Fibroblast of skin of right biceps (primary cell): ENCODE measurements around the gene RHOT2.
"Not testable (repeated sequence)": the region's sequence is repeated elsewhere in the genome, so short reads cannot be mapped to it uniquely, and the experiment has no call there.

Experiments used
- DNase-seq: peaks from one replicate; pipeline ENCODE4 v3.0.0-alpha.2; 2013

Gene RHOT2

DNA sequence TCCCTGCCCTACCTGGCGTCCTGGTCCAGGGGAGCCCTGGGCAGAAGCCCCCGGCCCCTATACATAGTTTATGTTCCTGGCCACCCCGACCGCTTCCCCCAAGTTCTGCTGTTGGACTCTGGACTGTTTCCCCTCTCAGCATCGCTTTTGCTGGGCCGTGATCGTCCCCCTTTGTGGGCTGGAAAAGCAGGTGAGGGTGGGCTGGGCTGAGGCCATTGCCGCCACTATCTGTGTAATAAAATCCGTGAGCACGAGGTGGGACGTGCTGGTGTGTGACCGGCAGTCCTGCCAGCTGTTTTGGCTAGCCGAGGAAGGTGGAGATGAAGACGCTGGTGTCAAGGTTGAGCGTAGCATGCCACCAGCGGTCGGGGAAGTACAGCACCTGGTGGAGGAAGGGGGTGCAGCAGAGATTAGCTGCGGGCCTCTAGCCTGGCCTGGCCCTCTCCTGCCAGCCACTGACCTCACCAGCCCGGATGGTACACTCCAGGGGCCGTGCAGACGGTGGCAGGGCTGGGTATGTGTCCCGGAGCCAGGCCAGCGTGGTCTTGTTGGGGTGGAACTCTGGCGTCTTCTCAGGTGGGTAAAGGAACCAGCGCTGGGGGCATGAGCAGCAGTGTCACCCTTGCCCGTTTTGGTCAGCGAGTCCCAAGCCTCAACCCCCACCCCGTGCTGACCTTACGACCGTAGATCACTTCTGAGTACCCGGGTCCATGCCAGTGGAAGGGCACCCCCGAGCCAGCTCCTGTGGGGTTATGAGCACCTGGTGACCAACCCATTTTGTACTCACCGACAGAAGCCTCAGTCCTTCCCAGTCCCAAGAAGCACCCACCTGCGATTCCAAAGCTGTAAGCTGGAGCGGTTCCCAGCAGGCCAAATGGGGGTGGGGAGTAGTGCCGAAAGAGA lies 14.8 kb downstream of the RHOT2 start:
- DNase-seq, result no peak

GRCh38 chr16:683396-684070 lies 15.6 kb downstream of the RHOT2 start:
- no peak for DNase-seq

- DNase-seq, result peak; percentile 95
These were observed 16.3 kb downstream of the RHOT2 start, which contains the start of gene JMJD8 for GRCh38 chr16:684071-684794. JMJD8 (minus strand) TSS chr16:684334; CDS start chr16:684319, 15 bp downstream.

GRCh38 chr16:684961-685696 lies 17.2 kb downstream of the RHOT2 start:
- DNase-seq, result no peak

DNA sequence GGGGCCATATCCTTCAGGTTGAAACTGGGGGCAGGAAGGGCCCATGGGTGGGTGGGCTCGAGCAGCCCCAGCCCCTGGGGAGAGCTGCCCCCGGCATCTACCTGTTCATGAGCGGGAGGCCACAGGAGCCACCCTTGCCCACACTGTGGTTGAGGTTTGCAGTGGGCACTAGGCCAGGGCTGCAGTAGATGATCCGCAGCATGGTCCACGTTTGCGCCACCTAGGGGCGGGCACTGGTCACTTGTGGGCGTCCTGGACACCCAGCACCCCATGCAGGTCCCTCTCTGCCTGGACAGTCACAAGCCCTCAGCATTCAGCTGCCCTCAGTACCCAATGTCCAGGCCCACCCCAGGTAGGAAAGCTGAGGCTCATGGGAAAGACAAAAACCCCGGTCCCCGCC lies 18.0 kb downstream of the RHOT2 start:
- DNase-seq, result peak; percentile 39

GRCh38 chr16:686459-687260 lies 18.7 kb downstream of the RHOT2 start:
- DNase-seq, result no peak

- DNase-seq, result no peak
These were observed 19.6 kb downstream of the RHOT2 start for GRCh38 chr16:687499-687898.

- no peak for DNase-seq
These were observed 21.4 kb downstream of the RHOT2 start for GRCh38 chr16:689175-689897.

DNA sequence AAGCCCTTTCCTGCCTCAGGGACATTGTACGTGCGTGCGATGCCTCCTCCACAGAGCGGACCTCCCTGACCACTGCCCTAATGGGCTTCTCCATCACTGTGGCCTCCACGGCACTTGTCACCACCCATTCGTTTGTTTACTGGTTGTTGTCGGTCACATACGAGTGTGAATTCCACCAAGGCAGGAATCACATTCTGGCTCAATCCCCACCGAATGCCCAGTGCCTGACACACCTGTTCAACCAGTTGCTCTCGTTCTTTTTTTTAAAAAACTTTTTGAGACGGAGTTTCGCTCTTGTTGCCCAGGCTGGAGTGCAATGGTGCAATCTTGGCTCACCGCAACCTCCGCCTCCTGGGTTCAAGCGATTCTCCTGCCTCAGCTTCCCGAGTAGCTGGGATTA lies 23.3 kb downstream of the RHOT2 start:
- not testable (repeated sequence) for DNase-seq

DNA sequence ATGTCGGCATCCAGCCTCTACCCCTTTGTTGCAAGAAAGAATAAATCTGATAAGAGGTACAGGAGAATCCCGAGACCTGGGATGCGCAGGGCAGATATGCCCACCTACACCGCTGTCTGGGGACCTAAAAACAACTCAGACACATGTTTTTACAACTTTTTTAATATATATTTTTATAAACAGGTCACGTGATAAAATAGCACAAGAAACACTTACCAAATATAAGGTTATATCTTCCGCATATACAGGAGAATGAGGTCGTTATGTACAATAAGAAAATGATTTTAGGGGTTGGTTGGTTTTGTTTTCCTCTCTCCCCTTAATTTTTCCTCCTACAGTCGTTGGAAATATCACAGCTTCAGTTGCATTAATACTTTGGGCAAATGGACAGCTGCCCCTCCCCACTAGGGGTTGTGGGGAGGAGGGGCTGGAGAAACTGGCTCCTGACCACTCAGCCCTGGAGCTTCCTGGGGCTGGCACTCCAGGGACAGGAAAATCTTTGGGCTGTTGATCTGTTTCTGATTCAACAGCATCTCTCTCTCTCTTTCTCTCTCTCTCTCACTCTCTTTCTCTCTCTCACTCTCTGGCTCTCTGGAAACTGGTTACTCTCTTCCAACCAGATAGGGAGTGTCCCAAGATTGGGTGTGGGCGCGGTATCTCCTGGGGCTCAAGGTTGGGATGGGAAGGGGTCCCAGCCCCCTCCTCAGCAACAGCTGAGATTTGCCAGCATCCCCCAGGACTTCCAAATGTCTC lies 24.6 kb downstream of the RHOT2 start:
- no peak for DNase-seq

DNA sequence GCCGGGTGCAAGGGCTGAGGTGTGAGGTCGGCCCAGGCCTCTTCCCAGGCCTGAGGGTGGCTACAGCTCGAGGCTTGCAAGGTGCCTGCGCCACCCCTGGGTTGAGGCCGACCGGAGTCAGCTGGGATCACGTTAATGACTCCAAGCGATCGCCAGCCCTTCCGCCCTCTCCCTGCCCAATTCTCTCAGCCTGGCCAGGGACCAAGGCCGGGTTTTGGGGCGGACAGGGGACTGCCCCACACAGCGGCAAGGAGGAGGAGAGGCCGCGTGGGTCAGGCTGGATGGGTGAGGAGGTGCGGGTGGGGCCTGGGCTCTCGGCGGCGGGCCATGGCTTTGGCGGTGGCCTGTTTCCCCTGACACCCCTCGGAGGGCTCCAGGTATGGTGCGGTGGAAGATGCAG lies 25.4 kb downstream of the RHOT2 start:
- DNase-seq, result no peak

- no peak for DNase-seq
These were observed 25.8 kb downstream of the RHOT2 start for GRCh38 chr16:693766-694165.

- DNase-seq, result no peak
These were observed 26.4 kb downstream of the RHOT2 start for GRCh38 chr16:694187-694862.

- no peak for DNase-seq
These were observed 27.0 kb downstream of the RHOT2 start for GRCh38 chr16:694863-695354.

DNA sequence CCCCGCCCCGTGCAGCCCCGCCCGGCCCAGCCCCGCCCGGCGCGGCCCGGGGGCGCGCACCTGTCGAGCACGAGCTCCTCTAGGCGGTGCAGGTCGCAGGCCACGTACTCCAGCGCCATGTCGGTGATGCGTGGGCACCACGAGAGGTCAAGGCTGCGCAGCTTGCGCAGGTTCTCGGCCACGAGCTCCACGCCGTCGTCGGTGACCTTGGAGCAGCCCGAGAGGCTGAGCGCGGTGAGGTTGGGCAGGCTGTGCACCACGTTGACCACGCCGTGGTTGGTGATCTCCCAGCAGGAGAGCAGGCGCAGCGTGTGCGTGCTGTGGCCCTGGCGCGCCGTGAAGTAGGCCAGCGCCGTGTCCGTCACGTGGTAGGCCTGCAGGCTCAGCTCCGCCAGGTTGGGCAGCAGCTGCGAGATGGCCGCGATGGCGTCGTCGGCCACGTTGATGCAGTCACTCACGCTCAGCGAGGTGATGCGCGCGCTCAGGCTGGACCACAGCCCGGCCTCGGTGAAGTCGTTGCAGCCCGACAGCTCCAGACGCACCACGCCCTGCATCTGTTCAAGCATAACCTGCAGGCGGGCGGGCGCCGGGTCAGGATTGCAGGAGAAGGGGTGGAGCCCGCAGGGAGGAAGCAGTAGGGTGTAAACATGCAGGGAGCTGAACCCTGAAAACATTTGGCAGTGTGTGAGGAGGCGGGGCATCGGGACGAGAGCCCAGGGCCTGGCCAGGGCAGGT lies 27.6 kb downstream of the RHOT2 start:
- no peak for DNase-seq

- DNase-seq, result no peak
These were observed 31.2 kb downstream of the RHOT2 start for GRCh38 chr16:698911-699671.

DNA sequence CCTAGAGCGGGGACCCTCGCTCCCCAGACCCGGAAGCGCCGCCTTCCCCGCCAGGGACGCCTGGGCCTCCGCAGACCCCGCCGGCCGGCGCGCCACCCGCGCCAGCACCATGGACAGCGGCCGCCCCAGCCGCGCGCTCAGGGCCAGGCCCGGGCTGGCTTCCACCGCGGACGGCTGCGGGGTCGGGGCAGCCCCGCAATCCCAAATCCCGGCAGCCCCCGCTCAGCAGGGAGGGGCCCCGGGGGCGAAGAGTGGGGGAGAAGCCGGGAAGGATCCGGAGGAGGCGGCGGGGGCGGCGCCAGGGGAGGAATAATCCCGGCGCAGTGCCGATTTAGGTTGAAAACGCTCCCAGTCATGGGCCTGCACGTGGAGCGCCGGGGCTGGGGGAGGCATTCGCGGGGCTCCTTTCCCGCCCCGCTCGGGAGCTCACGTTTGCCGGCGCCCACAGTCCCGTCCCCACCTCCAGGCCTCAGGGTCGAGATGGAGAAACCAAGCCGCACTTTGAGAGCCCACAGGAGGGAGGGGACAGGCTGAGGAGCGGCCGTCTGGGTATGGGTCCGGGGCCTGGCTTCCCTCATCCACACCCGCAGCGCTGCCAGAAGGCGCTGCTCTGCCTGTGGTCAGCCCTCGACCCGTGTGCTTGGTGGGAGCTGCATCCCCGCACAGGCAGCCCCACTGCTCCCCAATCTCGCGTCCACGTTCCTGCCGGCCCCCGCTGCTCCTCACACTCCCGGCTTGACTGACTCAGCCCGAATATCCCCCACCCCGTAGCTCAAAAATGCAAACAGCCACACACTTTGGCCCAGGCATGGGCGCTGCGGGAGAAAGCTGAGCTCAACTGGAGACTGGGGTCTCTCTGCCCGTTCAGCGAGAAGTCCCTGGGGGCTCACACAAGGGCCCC lies 33.0 kb downstream of the RHOT2 start:
- no peak for DNase-seq
